NCI-H2227 (cell line): ENCODE measurements around the gene TLE3.
A peak's percentile ranks its signal among the peaks of the same experiment; 100 is the strongest.
"Not testable (repeated sequence)": the region's sequence is repeated elsewhere in the genome, so short reads cannot be mapped to it uniquely, and the experiment has no call there.

ENCODE experiments used
- DNase-seq: peaks from one replicate; lab custom pipeline; 2025; ENCODE audit not compliant: unreplicated experiment; lab: John Stamatoyannopoulos, UW

Gene TLE3

DNA sequence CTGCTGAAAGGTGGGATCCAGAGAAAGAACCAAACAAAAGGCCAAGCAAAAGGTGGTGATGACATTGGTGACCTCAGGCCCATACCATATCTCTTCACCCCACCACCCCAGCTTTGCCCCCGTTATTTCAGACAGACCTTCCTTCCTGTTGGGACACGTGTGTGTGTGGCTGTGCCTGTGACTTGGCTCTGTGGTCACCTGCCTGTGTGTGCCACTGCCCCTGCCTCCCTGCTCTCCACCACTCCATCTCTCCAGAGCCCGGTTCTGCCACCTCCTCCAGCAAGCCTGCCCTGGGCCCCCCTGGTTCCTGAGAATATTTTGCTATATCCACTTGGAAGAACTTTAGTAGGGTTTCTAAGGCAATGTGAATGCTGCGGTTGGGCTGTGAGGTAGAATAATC, 28.6 kb upstream of the TLE3 start:
- no peak for DNase-seq

DNA sequence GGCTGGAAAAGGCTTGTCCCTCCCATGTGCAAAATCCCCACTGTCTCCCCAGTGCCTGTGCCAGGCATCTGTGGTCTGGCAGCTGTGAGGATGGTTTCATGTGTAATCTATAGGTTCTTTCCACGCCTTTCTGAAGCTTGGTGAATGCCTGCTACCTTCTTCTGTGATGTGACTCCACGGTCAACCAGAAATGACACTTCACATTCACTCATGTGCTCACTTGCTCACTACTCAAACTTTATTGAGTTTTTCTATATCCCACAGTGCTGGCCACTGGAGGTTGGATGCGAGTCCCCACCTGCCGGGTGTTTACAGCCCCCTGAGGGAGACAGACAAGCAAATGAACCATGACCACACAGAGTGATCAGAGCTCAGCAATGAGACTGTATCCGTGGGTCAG, 27.9 kb upstream of the TLE3 start:
- no peak for DNase-seq

GRCh38 chr15:70121624-70122302, 24.0 kb upstream of the TLE3 start:
- no peak for DNase-seq

DNA sequence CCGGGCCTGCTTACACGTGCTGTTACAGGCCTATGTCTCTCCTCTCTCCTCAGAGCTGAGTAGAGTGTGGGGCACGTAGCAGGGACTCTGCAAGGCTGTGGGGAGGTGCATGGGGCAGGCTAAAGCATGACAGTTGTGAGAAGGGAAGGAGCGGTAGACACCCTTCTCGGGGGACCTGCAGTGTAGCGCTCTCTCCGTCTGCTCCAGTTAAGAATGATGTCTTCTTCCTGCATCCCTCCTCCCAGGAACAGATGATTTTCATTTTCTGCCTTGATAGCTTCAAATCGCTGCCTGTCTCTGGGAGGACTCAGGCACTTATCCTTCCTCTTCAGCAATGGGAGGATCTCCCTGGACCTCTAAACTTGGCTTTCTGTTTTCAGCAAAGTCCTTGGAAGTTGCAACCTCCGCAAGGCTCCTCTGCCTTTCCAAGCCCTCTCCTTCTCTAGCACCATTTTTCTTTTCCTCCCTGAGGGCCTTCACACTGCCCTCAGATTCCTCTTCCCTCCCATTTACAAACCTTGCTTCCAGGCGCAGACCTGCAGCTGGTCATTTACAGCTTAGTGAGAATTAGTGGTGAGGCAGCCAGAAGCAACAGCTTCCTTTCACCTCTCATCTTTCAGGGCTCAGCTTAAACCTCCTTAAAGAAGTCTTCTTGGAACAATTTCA, 23.4 kb upstream of the TLE3 start:
- no peak for DNase-seq

- no peak for DNase-seq
Observed at GRCh38 chr15:70119911-70120508, 22.3 kb upstream of the TLE3 start.

- no peak for DNase-seq
Observed at GRCh38 chr15:70118599-70118998, 20.9 kb upstream of the TLE3 start.

DNA sequence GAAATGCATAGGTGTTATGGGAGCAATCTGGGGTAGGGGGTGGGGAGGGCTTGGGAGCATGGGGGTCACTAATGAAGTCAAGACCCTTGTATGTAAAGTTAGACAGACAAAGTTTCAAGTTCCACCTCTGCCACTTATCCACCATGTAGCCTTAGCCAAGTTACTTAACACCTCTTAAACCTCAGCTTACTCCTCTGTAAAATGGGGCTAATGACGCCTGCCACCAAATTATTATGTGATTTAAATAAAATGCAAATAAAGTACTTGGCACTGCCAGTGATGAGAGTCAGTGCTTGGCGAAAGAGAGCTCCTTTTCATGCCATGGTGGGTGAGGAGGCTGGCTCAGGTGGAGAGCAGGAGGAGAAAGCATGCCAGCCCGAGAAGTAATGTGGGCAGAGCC, 18.6 kb upstream of the TLE3 start:
- DNase-seq: no peak

GRCh38 chr15:70114221-70114620, 16.5 kb upstream of the TLE3 start:
- no peak for DNase-seq

- DNase-seq: no peak
Observed at GRCh38 chr15:70113304-70113700, 15.6 kb upstream of the TLE3 start.

DNA sequence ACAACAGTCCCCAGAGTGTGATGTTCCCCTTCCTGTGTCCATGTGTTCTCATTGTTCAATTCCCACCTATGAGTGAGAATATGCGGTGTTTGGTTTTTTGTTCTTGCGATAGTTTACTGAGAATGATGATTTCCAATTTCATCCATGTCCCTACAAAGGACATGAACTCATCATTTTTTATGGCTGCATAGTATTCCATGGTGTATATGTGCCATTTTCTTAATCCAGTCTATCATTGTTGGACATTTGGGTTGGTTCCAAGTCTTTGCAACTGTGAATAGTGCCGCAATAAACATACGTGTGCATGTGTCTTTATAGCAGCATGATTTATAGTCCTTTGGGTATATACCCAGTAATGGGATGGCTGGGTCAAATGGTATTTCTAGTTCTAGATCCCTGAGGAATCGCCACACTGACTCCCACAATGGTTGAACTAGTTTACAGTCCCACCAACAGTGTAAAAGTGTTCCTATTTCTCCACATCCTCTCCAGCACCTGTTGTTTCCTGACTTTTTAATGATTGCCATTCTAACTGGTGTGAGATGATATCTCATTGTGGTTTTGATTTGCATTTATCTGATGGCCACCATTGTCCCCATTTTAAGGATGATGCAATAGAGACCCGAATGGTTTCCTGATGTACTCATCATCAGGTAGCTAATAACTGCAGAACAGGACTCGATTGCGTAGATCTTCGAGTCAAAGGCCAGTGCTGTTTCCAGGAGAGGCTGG, 15.0 kb upstream of the TLE3 start:
- DNase-seq: not testable (repeated sequence)

GRCh38 chr15:70112074-70112395, 14.3 kb upstream of the TLE3 start:
- DNase-seq: no peak

DNA sequence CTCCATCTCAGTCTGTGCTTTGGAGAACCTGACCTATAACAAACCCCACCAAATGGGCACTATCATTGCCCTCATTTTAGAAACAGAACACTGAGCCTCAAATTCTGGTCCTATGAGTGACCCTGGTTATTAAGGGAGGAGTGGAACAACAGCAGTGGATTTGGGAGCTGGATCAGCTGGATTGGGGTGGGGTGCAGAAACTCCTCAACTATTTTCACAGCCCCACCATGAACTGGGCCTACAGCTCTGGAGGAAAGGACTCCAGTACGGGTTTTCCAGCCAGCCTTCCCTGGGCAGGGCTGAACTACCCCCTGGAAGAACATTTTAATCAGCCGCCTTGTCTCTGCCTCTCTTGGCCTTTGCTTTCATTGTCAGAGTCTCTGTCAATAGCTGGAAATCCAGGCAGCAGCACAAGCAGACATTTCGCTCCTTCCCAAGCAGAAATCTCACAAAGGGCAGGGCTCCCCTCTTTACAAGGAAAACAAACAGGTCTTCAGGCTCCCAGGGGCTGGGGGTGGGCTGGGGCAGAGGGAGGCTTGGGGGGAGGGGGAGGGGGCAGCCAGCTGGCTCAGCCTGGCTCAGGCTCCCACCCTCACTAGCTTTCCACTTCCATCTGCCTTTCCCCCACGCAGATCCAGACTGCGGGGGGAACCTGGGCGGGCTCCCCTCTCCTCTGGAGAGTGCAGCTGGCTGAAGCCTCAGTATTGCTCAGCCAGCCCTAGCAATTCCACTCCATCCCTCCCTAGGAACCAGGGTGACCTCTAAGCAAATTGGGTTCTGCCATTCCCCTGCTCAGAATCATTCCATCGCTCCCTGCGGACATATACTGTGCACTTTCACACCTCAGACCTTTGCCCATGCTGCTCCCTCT, 13.7 kb upstream of the TLE3 start:
- peak; percentile 86 for DNase-seq

DNA sequence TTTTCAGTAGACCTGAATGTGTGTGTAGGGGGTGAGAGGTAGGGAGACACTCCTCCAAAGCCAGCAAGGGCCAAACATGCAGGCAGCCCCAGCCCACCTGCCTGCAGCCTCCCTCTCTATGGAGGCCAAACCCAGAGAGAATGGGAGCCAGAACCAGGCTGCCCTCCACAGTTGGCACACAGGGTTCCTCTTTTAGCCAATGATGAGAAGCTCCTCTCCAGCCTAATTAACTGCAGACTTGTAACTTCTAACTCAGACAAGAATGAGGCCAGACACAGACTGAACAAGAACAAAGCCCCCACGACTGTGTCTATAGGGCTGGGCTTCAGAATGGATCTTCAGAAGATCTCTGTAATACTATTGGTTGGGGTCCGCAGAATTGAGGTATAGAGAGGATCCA, 12.3 kb upstream of the TLE3 start:
- DNase-seq: no peak

- DNase-seq: no peak
Observed at GRCh38 chr15:70109531-70109930, 11.8 kb upstream of the TLE3 start.

DNA sequence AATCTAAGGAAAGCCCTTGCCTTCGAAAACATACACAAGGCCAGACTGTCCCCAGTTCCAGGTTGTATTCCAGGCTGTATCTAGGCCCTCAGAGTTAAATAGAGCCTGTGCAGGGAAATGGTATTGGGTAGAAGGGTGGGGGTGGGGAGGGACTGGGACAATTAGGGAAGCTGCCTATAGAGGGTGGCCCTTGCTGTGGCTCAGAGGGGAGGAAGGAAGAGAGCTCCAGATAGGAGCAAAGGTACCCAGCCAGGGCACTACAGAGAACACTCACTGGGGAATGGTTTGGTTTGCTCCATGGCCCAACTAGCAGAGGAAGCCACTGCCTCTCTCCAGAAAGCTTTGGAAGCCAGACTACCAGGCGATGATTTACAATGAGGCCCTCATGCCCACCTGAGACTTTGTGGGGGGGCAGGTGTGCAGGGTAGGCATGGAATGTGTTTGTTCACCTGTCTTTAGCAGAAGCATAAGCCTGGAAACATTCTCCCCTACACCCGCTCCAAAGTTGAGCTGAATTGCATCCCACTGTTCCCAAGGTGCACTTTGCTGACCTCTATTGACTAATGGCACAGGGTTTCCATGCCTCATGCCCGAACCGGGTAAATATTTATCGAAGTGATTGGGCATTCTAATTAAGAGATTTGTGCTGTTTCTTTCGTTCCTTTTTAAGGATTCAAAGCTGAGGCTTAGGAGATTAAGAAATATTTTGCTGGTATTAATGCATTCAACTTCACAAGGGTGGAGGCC, 6.3 kb upstream of the TLE3 start:
- no peak for DNase-seq

- DNase-seq: no peak
Observed at GRCh38 chr15:70102827-70103226, 5.1 kb upstream of the TLE3 start.

GRCh38 chr15:70101459-70102113, 3.9 kb upstream of the TLE3 start:
- peak; percentile 84 for DNase-seq

DNA sequence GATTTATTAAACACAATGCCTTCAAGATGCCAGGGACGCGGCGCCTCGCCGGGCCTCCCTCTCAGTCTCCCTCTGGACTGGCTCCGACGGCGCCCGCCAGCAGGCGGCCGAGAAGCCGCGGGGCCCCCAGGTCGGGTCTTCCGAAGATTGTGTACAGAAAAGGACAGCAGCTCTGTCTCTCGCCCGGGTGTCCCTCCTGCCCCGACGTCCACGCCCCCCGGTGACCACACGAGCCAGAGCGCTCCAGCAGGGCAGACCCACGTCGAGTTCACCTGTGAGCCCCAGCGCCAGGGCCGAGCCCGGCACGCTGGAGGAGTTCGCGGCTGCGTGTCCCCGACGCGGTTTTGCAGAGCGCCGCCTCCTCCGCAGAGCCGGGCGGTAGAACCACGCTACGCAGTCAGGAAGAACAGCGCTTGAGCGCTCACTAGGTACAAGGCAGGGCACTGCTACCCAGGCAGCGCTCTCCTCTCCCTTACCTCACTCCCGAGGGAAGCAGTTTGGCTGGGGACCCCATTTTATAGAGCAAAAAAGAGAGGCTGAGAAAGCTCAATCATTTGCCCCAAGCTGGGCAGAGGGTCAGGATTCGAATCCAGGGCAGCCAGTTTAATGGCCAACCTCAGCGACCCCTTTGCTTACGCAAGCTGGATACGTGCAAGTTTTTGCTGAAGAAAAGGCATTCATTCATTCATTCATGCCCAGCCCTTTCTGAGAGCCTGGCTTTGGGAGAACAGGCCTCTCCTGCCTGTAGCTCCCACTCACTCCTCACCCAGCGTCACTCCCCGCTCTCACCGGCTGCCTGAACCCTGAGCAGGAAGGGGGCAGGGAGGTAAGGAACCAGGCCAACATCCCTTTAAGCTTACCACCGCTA, 3.0 kb upstream of the TLE3 start:
- DNase-seq: peak; percentile 52

- DNase-seq: peak; percentile 47
Observed at GRCh38 chr15:70099967-70100473, 2.3 kb upstream of the TLE3 start.
